Measurements from ENCODE around the gene FOLR1.
"Not testable (repeated sequence)": the region's sequence is repeated elsewhere in the genome, so short reads cannot be mapped to it uniquely, and the experiment has no call there.

The FOLR1 gene

DNA sequence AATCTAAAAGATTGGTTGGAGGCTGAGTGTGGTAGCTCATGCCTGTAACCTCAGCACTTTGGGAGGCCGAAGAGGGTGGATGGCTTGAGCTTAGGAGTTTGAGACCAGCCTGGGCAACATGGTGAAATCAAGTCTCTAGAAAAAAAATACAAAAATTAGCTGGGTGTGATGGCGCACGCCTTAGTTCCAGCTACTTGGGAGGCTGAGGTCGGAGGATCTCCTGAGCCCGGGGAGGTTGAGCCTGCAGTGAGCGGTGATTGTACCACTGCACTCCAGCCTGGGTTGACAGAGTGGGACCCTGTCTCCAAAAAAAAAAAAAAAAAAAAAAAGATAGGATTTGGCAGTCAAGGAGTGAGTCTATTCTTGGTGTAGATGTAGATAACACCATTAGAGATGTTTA lies 10.6 kb downstream of the FOLR1 start:
- no peak overlapping the region for H3K27ac ChIP-seq
- no peak overlapping the region for H3K9ac ChIP-seq (ENCODE audit: insufficient read length)
- no peak for TF ChIP-seq POLR2AphosphoS5 (IDR thresholded peaks at IDR 0.05; ENCODE audit: borderline replicate concordance, low read depth, low read length)
- TF ChIP-seq FOXP2 (optimal IDR thresholded peaks at IDR 0.05; ENCODE audit: control extremely low read depth, extremely low read length, insufficient read depth) = no peak
- TF ChIP-seq EZH2 (IDR thresholded peaks at IDR 0.05) = no peak
- no peaks in the 10 kb centered on the region for H3K9me3 ChIP-seq (ENCODE audit: low read depth, low read length)
- no peaks in the 10 kb centered on the region for H3K36me3 ChIP-seq (ENCODE audit: insufficient read depth, low read length)
- H3K4me3 ChIP-seq = no peak overlapping the region
- DNase-seq (ENCODE audit: low read depth, low spot score) = no peak

- Histone ChIP-seq H3K4me3 (no peak overlapping the region), H3K27ac (no peak overlapping the region), H3K36me3 (ENCODE audit: insufficient read depth, low read length) (no peaks in the 10 kb centered on the region), H3K9me3 (ENCODE audit: low read depth, low read length) (no peaks in the 10 kb centered on the region), H3K9ac (ENCODE audit: insufficient read length) (no peak overlapping the region)
- no peak for DNase-seq (ENCODE audit: low read depth, low spot score)
- TF ChIP-seq EZH2 (IDR thresholded peaks at IDR 0.05) (no peak), FOXP2 (optimal IDR thresholded peaks at IDR 0.05; ENCODE audit: control extremely low read depth, extremely low read length, insufficient read depth) (no peak), POLR2AphosphoS5 (IDR thresholded peaks at IDR 0.05; ENCODE audit: borderline replicate concordance, low read depth, low read length) (no peak)
Measured at GRCh38 chr11:72203163-72203562, 11.2 kb downstream of the FOLR1 start.

- Histone ChIP-seq H3K9me3 (ENCODE audit: low read depth, low read length) (no peaks in the 10 kb centered on the region), H3K27ac (no peak overlapping the region), H3K36me3 (ENCODE audit: insufficient read depth, low read length) (no peaks in the 10 kb centered on the region), H3K4me3 (no peak overlapping the region), H3K9ac (ENCODE audit: insufficient read length) (no peak overlapping the region)
- TF ChIP-seq FOXP2 (optimal IDR thresholded peaks at IDR 0.05; ENCODE audit: control extremely low read depth, extremely low read length, insufficient read depth) (no peak), POLR2AphosphoS5 (IDR thresholded peaks at IDR 0.05; ENCODE audit: borderline replicate concordance, low read depth, low read length) (no peak), EZH2 (IDR thresholded peaks at IDR 0.05) (no peak)
- no peak for DNase-seq (ENCODE audit: low read depth, low spot score)
Measured at GRCh38 chr11:72204886-72205285, 12.9 kb downstream of the FOLR1 start.

- H3K9me3 ChIP-seq (ENCODE audit: low read depth, low read length); H3K4me3 ChIP-seq; DNase-seq (ENCODE audit: low read depth, low spot score); H3K27ac ChIP-seq; H3K9ac ChIP-seq (ENCODE audit: insufficient read length); H3K36me3 ChIP-seq (ENCODE audit: insufficient read depth, low read length): not testable (repeated sequence)
Measured at GRCh38 chr11:72206794-72207193, 14.9 kb downstream of the FOLR1 start.

DNA sequence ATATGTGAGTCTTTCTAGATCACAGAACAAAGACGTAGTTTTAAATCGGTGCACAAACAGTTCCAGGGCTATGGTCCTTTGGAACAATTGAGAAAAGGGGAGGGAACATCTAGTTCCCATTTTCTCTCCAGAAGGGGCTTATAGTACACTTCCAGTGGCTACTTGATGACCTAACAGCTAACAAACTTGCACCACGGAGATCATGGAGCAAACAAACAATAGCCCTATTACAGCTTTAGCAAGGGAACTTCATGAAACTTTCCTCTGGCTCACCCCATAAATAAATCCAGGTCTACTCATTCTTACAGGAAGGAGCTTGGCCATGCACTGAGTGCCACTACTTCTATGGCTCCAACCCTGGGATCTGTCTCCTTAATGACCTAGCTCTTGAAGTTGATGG lies 16.3 kb downstream of the FOLR1 start:
- H3K36me3 ChIP-seq (ENCODE audit: insufficient read depth, low read length) = no peaks in the 10 kb centered on the region
- no peak for TF ChIP-seq FOXP2 (optimal IDR thresholded peaks at IDR 0.05; ENCODE audit: control extremely low read depth, extremely low read length, insufficient read depth)
- no peak for TF ChIP-seq POLR2AphosphoS5 (IDR thresholded peaks at IDR 0.05; ENCODE audit: borderline replicate concordance, low read depth, low read length)
- TF ChIP-seq EZH2 (IDR thresholded peaks at IDR 0.05) = no peak
- no peak overlapping the region for H3K9ac ChIP-seq (ENCODE audit: insufficient read length)
- DNase-seq (ENCODE audit: low read depth, low spot score) = no peak
- no peaks in the 10 kb centered on the region for H3K9me3 ChIP-seq (ENCODE audit: low read depth, low read length)
- H3K27ac ChIP-seq = no peak overlapping the region
- no peak overlapping the region for H3K4me3 ChIP-seq

- Histone ChIP-seq H3K9ac (ENCODE audit: insufficient read length) (no peak overlapping the region), H3K36me3 (ENCODE audit: insufficient read depth, low read length) (no peaks in the 10 kb centered on the region), H3K27ac (no peak overlapping the region), H3K9me3 (ENCODE audit: low read depth, low read length) (no peaks in the 10 kb centered on the region), H3K4me3 (no peak overlapping the region)
- no peak for TF ChIP-seq EZH2 (IDR thresholded peaks at IDR 0.05)
- no peak for TF ChIP-seq POLR2AphosphoS5 (IDR thresholded peaks at IDR 0.05; ENCODE audit: borderline replicate concordance, low read depth, low read length)
- TF ChIP-seq FOXP2 (optimal IDR thresholded peaks at IDR 0.05; ENCODE audit: control extremely low read depth, extremely low read length, insufficient read depth) = no peak
- no peak for DNase-seq (ENCODE audit: low read depth, low spot score)
Measured at GRCh38 chr11:72209101-72209500, 17.2 kb downstream of the FOLR1 start.

DNA sequence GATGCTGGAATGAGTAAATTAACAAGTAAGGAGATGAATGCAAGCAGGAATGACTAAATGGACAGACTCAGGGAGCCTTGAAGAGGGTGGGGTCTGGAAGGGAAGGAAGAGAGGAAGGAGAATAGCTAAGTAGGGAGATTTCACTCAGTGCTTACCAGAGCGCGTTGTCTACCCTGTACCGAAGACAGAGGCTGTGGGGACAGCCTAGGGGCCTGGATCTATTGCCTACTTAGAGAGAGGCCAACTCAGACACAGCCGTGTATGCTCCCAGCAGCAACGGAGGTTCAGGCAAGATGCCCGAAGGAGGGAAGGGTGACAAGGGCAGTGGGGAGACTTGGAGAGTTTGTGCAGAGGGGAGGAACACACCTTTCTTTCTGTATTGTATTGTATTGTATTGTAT lies 24.7 kb downstream of the FOLR1 start, which contains the start of gene FOLR2:
Gene FOLR2, plus strand, starts transcription at position 157 of the 400 bp plus-strand sequence. CDS start 1,791 bp downstream, outside the sequence.
- H3K4me3 ChIP-seq = no peak within 1 kb of the TSS
- no peak within 1 kb of the TSS for H3K27ac ChIP-seq
- no peaks in the 10 kb centered on the region for H3K36me3 ChIP-seq (ENCODE audit: insufficient read depth, low read length)
- no peaks in the 10 kb centered on the region for H3K9me3 ChIP-seq (ENCODE audit: low read depth, low read length)
- TF ChIP-seq POLR2AphosphoS5 (IDR thresholded peaks at IDR 0.05; ENCODE audit: borderline replicate concordance, low read depth, low read length) = no peak
- no peak for TF ChIP-seq FOXP2 (optimal IDR thresholded peaks at IDR 0.05; ENCODE audit: control extremely low read depth, extremely low read length, insufficient read depth)
- no peak for DNase-seq (ENCODE audit: low read depth, low spot score)
- H3K9ac ChIP-seq (ENCODE audit: insufficient read length) = no peak within 1 kb of the TSS

DNA sequence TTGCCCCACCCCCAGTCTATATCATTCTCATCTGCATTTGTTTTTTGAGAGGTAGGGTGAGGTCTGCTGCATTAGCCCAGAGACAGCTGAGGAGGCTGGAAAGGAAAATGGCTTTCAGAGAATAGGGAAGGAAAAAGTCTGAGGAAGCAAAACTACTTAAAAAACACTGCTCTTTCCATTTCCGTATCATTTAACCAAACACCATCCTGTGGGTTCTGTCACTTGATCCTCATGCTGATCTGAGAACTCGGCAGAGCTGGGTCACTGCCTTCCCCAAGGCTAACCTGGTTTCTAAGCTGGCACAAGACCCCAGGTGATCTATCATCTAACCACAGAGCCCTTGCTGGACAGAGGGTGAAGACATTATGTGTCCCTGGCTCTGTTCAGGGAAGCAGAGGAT lies 25.9 kb downstream of the FOLR1 start:
- no peak overlapping the region for H3K9ac ChIP-seq (ENCODE audit: insufficient read length)
- no peaks in the 10 kb centered on the region for H3K9me3 ChIP-seq (ENCODE audit: low read depth, low read length)
- TF ChIP-seq EZH2 (IDR thresholded peaks at IDR 0.05) (no peak), POLR2AphosphoS5 (IDR thresholded peaks at IDR 0.05; ENCODE audit: borderline replicate concordance, low read depth, low read length) (no peak), FOXP2 (optimal IDR thresholded peaks at IDR 0.05; ENCODE audit: control extremely low read depth, extremely low read length, insufficient read depth) (no peak)
- DNase-seq (ENCODE audit: low read depth, low spot score) = no peak
- H3K4me3 ChIP-seq = no peak overlapping the region
- no peak overlapping the region for H3K27ac ChIP-seq
- H3K36me3 ChIP-seq (ENCODE audit: insufficient read depth, low read length) = no peaks in the 10 kb centered on the region

- H3K9ac ChIP-seq (ENCODE audit: insufficient read length) = no peak overlapping the region
- H3K9me3 ChIP-seq (ENCODE audit: low read depth, low read length) = no peaks in the 10 kb centered on the region
- no peak for TF ChIP-seq POLR2AphosphoS5 (IDR thresholded peaks at IDR 0.05; ENCODE audit: borderline replicate concordance, low read depth, low read length)
- no peak for TF ChIP-seq FOXP2 (optimal IDR thresholded peaks at IDR 0.05; ENCODE audit: control extremely low read depth, extremely low read length, insufficient read depth)
- no peak for TF ChIP-seq EZH2 (IDR thresholded peaks at IDR 0.05)
- H3K27ac ChIP-seq = no peak overlapping the region
- no peaks in the 10 kb centered on the region for H3K36me3 ChIP-seq (ENCODE audit: insufficient read depth, low read length)
- H3K4me3 ChIP-seq = no peak overlapping the region
- no peak for DNase-seq (ENCODE audit: low read depth, low spot score)
Measured at GRCh38 chr11:72218251-72218745, 26.4 kb downstream of the FOLR1 start.
